SK-N-SH (cell line): ENCODE data around the gene TTC39C. TPM values are rescaled to one million over a fixed set of nuclear protein-coding genes. Genes with fewer than 3 reads are reported as not detected.

Experiments
- CTCF ChIA-PET: fragments of 300-600, 350-600 bp; formaldehyde crosslinking; extraction: SDS; loops from one replicate; lab custom pipeline; 2021; lab: Yijun Ruan, JAX
- POLR2A ChIA-PET: fragments of 350-600 bp; sonication (Branson Sonifier 250); formaldehyde crosslinking; extraction: SDS; loops from one replicate; lab custom pipeline; 2020; ENCODE audit warnings: antibody characterized with exemption, inconsistent platforms; lab: Yijun Ruan, JAX
- DNase-seq: peaks from one replicate; pipeline ENCODE4 v3.0.0; 2012
- H2AFZ ChIP-seq: fragments of 200-600 bp; sonication (generic); 2 replicates; pipeline ENCODE4 v1.8.1; 2016; ENCODE audit warnings: antibody characterized with exemption, mild to moderate bottlenecking, low read depth
- H3F3A ChIP-seq: fragments of 200-600 bp; sonication (generic); replicated peaks from 2 replicates; pipeline ENCODE3; 2016; ENCODE audit warnings: antibody characterized with exemption, mild to moderate bottlenecking; ENCODE audit not compliant: insufficient read depth
- H3K27ac ChIP-seq, 2 experiments: fragments of 200-500 bp in 1 of 2; fragments of 200-600 bp in 1 of 2; sonication (Bioruptor generic) in 1 of 2; sonication (generic), shearing (Covaris generic) in 1 of 2; 2 replicates each; pipeline versions ENCODE4 v1.5.1 to v1.6.1; 2014 to 2016; ENCODE audit warnings: low read depth in 2 of 2, inconsistent platforms in 1 of 2, low read length in 1 of 2, mild to moderate bottlenecking in 1 of 2, mixed read lengths in 1 of 2
- H3K27me3 ChIP-seq: fragments of 200-600 bp; sonication (generic), shearing (Covaris generic); 2 replicates; pipeline ENCODE4 v1.6.1; 2016; ENCODE audit warnings: mixed run types; ENCODE audit not compliant: insufficient read depth
- H3K36me3 ChIP-seq, 2 experiments: fragments of 200-500 bp in 1 of 2; fragments of 200-600 bp in 1 of 2; sonication (Bioruptor generic) in 1 of 2; sonication (generic) in 1 of 2; replicated peaks in 1 of 2; 2 replicates each; pipeline versions ENCODE3 to v1.5.1; 2014 to 2016; ENCODE audit warnings: low read length in 1 of 2, mild to moderate bottlenecking in 1 of 2; ENCODE audit not compliant: insufficient read depth in 2 of 2, control insufficient read depth in 1 of 2
- H3K4me1 ChIP-seq, 2 experiments: fragments of 200-500 bp in 1 of 2; fragments of 200-600 bp in 1 of 2; sonication (Bioruptor generic) in 1 of 2; sonication (generic), shearing (Covaris generic) in 1 of 2; 2 replicates each; pipeline versions ENCODE4 v1.5.1 to v1.6.1; 2014 to 2016; ENCODE audit warnings: low read depth in 1 of 2, low read length in 1 of 2, mixed run types in 1 of 2; ENCODE audit not compliant: insufficient read depth in 2 of 2, control insufficient read depth in 1 of 2
- H3K4me2 ChIP-seq: fragments of 200-600 bp; sonication (generic), shearing (Covaris generic); 2 replicates; pipeline ENCODE4 v1.6.1; 2017; ENCODE audit warnings: mixed run types
- H3K4me3 ChIP-seq, 2 experiments: fragments of 200-500 bp in 1 of 2; fragments of 200-600 bp in 1 of 2; sonication (Bioruptor generic) in 1 of 2; sonication (generic), shearing (Covaris generic) in 1 of 2; 2 replicates each; pipeline versions ENCODE4 v1.5.1 to v1.8.1; 2014 to 2016; ENCODE audit warnings: low read depth in 2 of 2, inconsistent platforms in 1 of 2, low read length in 1 of 2, mild to moderate bottlenecking in 1 of 2, mixed read lengths in 1 of 2, moderate library complexity in 1 of 2
- H3K79me2 ChIP-seq: fragments of 200-600 bp; sonication (generic); 2 replicates; pipeline ENCODE4 v1.8.1; 2017; ENCODE audit warnings: mild to moderate bottlenecking; ENCODE audit not compliant: insufficient read depth
- H3K9ac ChIP-seq: fragments of 200-600 bp; sonication (generic); 2 replicates; pipeline ENCODE4 v1.6.1; 2017; ENCODE audit warnings: mixed run types
- H3K9me2 ChIP-seq: fragments of 200-600 bp; sonication (generic); 2 replicates; pipeline ENCODE4 v1.6.1; 2017; ENCODE audit warnings: mixed run types
- H3K9me3 ChIP-seq: fragments of 200-600 bp; sonication (generic); 2 replicates; pipeline ENCODE4 v1.6.1; 2017; ENCODE audit warnings: mixed run types, mild to moderate bottlenecking, moderate library complexity
- H4K20me1 ChIP-seq: fragments of 200-600 bp; sonication (generic); 2 replicates; pipeline ENCODE4 v1.6.1; 2017; ENCODE audit warnings: mild to moderate bottlenecking, mixed run types; ENCODE audit not compliant: insufficient read depth
- CHD2 ChIP-seq: fragments of 150-350 bp; IDR thresholded peaks from 2 replicates; pipeline ENCODE4 v1.6.1; 2018; ENCODE audit warnings: low read length; ENCODE audit not compliant: partially characterized antibody
- EP300 ChIP-seq, 2 experiments: IDR thresholded peaks; 2 replicates each; pipeline versions ENCODE4 v1.4.0 to v1.6.1; 2012; ENCODE audit warnings: borderline replicate concordance in 1 of 2, low read depth in 1 of 2, low read length in 1 of 2
- FOSL2 ChIP-seq: IDR thresholded peaks from 2 replicates; pipeline ENCODE4 v1.4.0; 2012; ENCODE audit warnings: low read depth, mild to moderate bottlenecking, moderate library complexity, borderline replicate concordance
- FOXJ3 ChIP-seq: sonication (generic); formaldehyde crosslinking; IDR thresholded peaks from 2 replicates; pipeline ENCODE4 v1.5.1; 2020; ENCODE audit warnings: mild to moderate bottlenecking, missing genetic modification reagents
- FOXM1 ChIP-seq: IDR thresholded peaks from 2 replicates; pipeline ENCODE4 v1.4.0; 2012; ENCODE audit warnings: low read depth, mild to moderate bottlenecking
- GABPA ChIP-seq: IDR thresholded peaks from 2 replicates; pipeline ENCODE4 v1.4.0; 2012; ENCODE audit warnings: low read depth, mild to moderate bottlenecking
- GATA2 ChIP-seq: sonication (generic); formaldehyde crosslinking; IDR thresholded peaks from 2 replicates; pipeline ENCODE4 v1.5.0; 2020; ENCODE audit warnings: mild to moderate bottlenecking, missing genetic modification reagents
- MEF2A ChIP-seq: IDR thresholded peaks from 2 replicates; pipeline ENCODE4 v1.4.0; 2012; ENCODE audit warnings: low read depth, borderline replicate concordance
- MXI1 ChIP-seq: IDR thresholded peaks from 2 replicates; pipeline ENCODE4 v1.6.1; 2012; ENCODE audit warnings: mild to moderate bottlenecking, low read depth, low read length, improper control_type of control experiment
- NFIC ChIP-seq: IDR thresholded peaks from 2 replicates; pipeline ENCODE4 v1.4.0; 2012; ENCODE audit warnings: borderline replicate concordance
- NRF1 ChIP-seq: IDR thresholded peaks from 2 replicates; pipeline ENCODE4 v1.6.1; 2012; ENCODE audit warnings: low read depth, mild to moderate bottlenecking, low read length
- PBX3 ChIP-seq: IDR thresholded peaks from 2 replicates; pipeline ENCODE4; 2012
- POLR2AphosphoS5 ChIP-seq: IDR thresholded peaks from 2 replicates; pipeline ENCODE4 v1.6.1; 2012; ENCODE audit warnings: low read depth, low read length
- RAD21 ChIP-seq: IDR thresholded peaks from 2 replicates; pipeline ENCODE4 v1.6.1; 2012; ENCODE audit warnings: mild to moderate bottlenecking, low read length
- RCOR1 ChIP-seq: fragments of 150-350 bp; IDR thresholded peaks from 2 replicates; pipeline ENCODE4 v1.6.1; 2017; ENCODE audit warnings: antibody characterized with exemption, low read length
- REST ChIP-seq: IDR thresholded peaks from 2 replicates; pipeline ENCODE4 v1.6.1; 2012; ENCODE audit warnings: mild to moderate bottlenecking, low read depth, low read length, moderate library complexity
- RXRA ChIP-seq: IDR thresholded peaks from 2 replicates; pipeline ENCODE4 v1.4.0; 2012; ENCODE audit warnings: low read depth, mild to moderate bottlenecking, borderline replicate concordance
- SIN3A ChIP-seq: IDR thresholded peaks from 2 replicates; pipeline ENCODE4 v1.6.1; 2012; ENCODE audit warnings: low read depth, mild to moderate bottlenecking, low read length, moderate library complexity, borderline replicate concordance
- SMC3 ChIP-seq: IDR thresholded peaks from 2 replicates; pipeline ENCODE4 v1.6.1; 2012; ENCODE audit warnings: low read depth, low read length, improper control_type of control experiment
- TCF12 ChIP-seq: IDR thresholded peaks from 2 replicates; pipeline ENCODE4 v1.4.0; 2012
- TEAD4 ChIP-seq: IDR thresholded peaks from 2 replicates; pipeline ENCODE4 v1.4.0; 2012; ENCODE audit warnings: mild to moderate bottlenecking, borderline replicate concordance; ENCODE audit not compliant: insufficient read depth
- YY1 ChIP-seq: IDR thresholded peaks from 2 replicates; pipeline ENCODE4 v1.4.0; 2012; ENCODE audit warnings: low read depth, mild to moderate bottlenecking
- WGBS: methylation state at CpG from one replicate; pipeline ENCODE4 v1.1.6; 2017; ENCODE audit warnings: low lambda C conversion rate; 5-methylcytosine and 5-hydroxymethylcytosine counted together
- polyA plus RNA-seq, 3 experiments: library from polyadenylated mRNA; depleted of rRNA; stranded (reverse); fragments of >200 nt; gene quantifications; 2 replicates each; pipeline ENCODE4 v1.2.3, GENCODE V29; 2012
- TF ChIP-seq, protein P1 (sequence below): IDR thresholded peaks from 2 replicates; pipeline ENCODE4 v1.4.0; 2012; ENCODE audit warnings: low read depth
- TF ChIP-seq, protein P2 (sequence below): IDR thresholded peaks from 2 replicates; pipeline ENCODE4 v1.4.0; 2012; ENCODE audit warnings: low read depth, borderline replicate concordance

Gene TTC39C
- polyA plus RNA-seq, 1 of the 3 experiments (the other 2 are of a cell fraction): 8.6 TPM

GRCh38 chr18:24075767-24076597, 61.4 kb downstream of the TTC39C start:
- Histone ChIP-seq H3K4me1 (peaks cover 6 to 8% of the 10 kb centered on the region in 2 experiments; a peak in 1 of 4 replicates), H3K9me2 (no peaks in the 10 kb centered on the region), H3K4me2 (peak overlapping the region; percentile 59), H4K20me1 (peaks cover 4% of the 10 kb centered on the region; the same call in 1 of the 2 replicates), H3K27ac (peak overlapping the region; percentile 18 to 74; a peak in 3 of 4 replicates), H3F3A (peaks cover 10% of the 10 kb centered on the region), H3K9ac (no peak overlapping the region), H3K79me2 (no peaks in the 10 kb centered on the region), H3K36me3 (peaks cover 10 to 11% of the 10 kb centered on the region in 2 experiments), H2AFZ (no peak overlapping the region), H3K27me3 (no peaks in the 10 kb centered on the region), H3K9me3 (no peaks in the 10 kb centered on the region), H3K4me3 (no peak overlapping the region; a peak in 1 of 4 replicates)
- 30% methylated on average over 10 of the region's 13 CpGs for WGBS
- ChIA-PET CTCF (interaction anchor here (0.6 to 1.0 kb wide), 3 partner anchors 11 to 107 kb away, joined by 3 read pairs; no protein-coding TSS in a partner anchor), POLR2A (no interaction called here)
- peak; percentile 63 for DNase-seq
- TF ChIP-seq, protein P1, sequence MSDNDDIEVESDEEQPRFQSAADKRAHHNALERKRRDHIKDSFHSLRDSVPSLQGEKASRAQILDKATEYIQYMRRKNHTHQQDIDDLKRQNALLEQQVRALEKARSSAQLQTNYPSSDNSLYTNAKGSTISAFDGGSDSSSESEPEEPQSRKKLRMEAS: peak; percentile 84
- TF ChIP-seq EP300 (IDR thresholded peaks at IDR 0.05; ENCODE audit: borderline replicate concordance in 1 of 2, low read depth in 1 of 2, low read length in 1 of 2) (peak in 1 of 2 experiments; percentile 84; a peak in 1 of 4 replicates), TEAD4 (peak; percentile 74; the same call in 1 of the 2 replicates), RXRA (peak; percentile 98), CHD2 (no peak), MXI1 (0 out of 2 replicates have a peak, but pooled peaks have one; percentile 51), YY1 (peak; percentile 17; the same call in 1 of the 2 replicates), PBX3 (peak; percentile 95), GATA2 (CRISPR knock-in tag) (peak; percentile 78), TCF12 (peak; percentile 92), MEF2A (no peak), FOXJ3 (CRISPR knock-in tag) (0 out of 2 replicates have a peak, but pooled peaks have one; percentile 38), POLR2AphosphoS5 (peak; percentile 73), FOXM1 (peak; percentile 59; the same call in 1 of the 2 replicates), GABPA (no peak), REST (peak; percentile 28; the same call in 1 of the 2 replicates), SMC3 (peak; percentile 38; the same call in 1 of the 2 replicates), FOSL2 (peak; percentile 97), NRF1 (no peak), NFIC (peak; percentile 67), SIN3A (peak; percentile 87; the same call in 1 of the 2 replicates), RCOR1 (peak; percentile 60; the same call in 1 of the 2 replicates), RAD21 (peak; percentile 65)
- TF ChIP-seq, protein P2, sequence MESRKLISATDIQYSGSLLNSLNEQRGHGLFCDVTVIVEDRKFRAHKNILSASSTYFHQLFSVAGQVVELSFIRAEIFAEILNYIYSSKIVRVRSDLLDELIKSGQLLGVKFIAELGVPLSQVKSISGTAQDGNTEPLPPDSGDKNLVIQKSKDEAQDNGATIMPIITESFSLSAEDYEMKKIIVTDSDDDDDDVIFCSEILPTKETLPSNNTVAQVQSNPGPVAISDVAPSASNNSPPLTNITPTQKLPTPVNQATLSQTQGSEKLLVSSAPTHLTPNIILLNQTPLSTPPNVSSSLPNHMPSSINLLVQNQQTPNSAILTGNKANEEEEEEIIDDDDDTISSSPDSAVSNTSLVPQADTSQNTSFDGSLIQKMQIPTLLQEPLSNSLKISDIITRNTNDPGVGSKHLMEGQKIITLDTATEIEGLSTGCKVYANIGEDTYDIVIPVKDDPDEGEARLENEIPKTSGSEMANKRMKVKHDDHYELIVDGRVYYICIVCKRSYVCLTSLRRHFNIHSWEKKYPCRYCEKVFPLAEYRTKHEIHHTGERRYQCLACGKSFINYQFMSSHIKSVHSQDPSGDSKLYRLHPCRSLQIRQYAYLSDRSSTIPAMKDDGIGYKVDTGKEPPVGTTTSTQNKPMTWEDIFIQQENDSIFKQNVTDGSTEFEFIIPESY: no peak
